Brain microvascular endothelial cell (primary cell): Measurements from ENCODE around the gene DMXL1.

Experiments
- DNase-seq: peaks from one replicate; pipeline ENCODE4 v3.0.0-alpha.2; 2020
- H3K27ac ChIP-seq: fragments of 250-450 bp; sonication (Bioruptor Pico); 2 replicates; pipeline ENCODE4 v1.5.1; 2020; ENCODE audit warnings: mild to moderate bottlenecking, moderate library complexity
- H3K27me3 ChIP-seq: fragments of 250-450 bp; sonication (Bioruptor Pico); replicated peaks from 2 replicates; pipeline ENCODE4 v1.5.1; 2020; ENCODE audit warnings: mild to moderate bottlenecking
- H3K36me3 ChIP-seq: fragments of 250-450 bp; sonication (Bioruptor Pico); replicated peaks from 2 replicates; pipeline ENCODE4 v1.5.1; 2020; ENCODE audit warnings: mild to moderate bottlenecking
- H3K4me3 ChIP-seq: 2 replicates; pipeline ENCODE4 v1.5.1; 2011; ENCODE audit warnings: low read depth, mild to moderate bottlenecking, control low read depth, low read length, moderate library complexity
- CTCF ChIP-seq: IDR thresholded peaks from 2 replicates; pipeline ENCODE4 v1.5.1; 2011; ENCODE audit warnings: low read depth, mild to moderate bottlenecking, moderate library complexity, low read length, control low read depth, inconsistent platforms; ENCODE audit errors: missing control alignments
- in situ Hi-C: cut with HindIII; loops from 2 replicates; pipeline ENCODE4 v1.10.0; 2017; ENCODE audit warnings: low sequenced_read_pairs, low pct_ligation_motif_present

The DMXL1 gene

GRCh38 chr5:119279093-119279492 lies 208.2 kb downstream of the DMXL1 start:
- no peak overlapping the region for H3K4me3 ChIP-seq
- no peak overlapping the region for H3K27ac ChIP-seq

GRCh38 chr5:119280380-119280779 lies 209.5 kb downstream of the DMXL1 start:
- H3K4me3 ChIP-seq: no peak overlapping the region
- no peak for DNase-seq
- H3K27ac ChIP-seq: no peak overlapping the region
- in situ Hi-C loops: no loop called here
- no peaks in the 10 kb centered on the region for H3K27me3 ChIP-seq
- no peak for TF ChIP-seq CTCF
- no peaks in the 10 kb centered on the region for H3K36me3 ChIP-seq

More at GRCh38 chr5:119279093-119279492, 208.2 kb downstream of the DMXL1 start:
- DNase-seq: no peak
- TF ChIP-seq CTCF: no peak
- H3K36me3 ChIP-seq: no peaks in the 10 kb centered on the region
- no peaks in the 10 kb centered on the region for H3K27me3 ChIP-seq
- in situ Hi-C loops: no loop called here

- in situ Hi-C loops: no loop called here
- no peak overlapping the region for H3K27ac ChIP-seq
Observed at GRCh38 chr5:119282628-119283027, 211.7 kb downstream of the DMXL1 start.

GRCh38 chr5:119284031-119284430 lies 213.1 kb downstream of the DMXL1 start:
- in situ Hi-C loops: no loop called here
- no peak for TF ChIP-seq CTCF

More at GRCh38 chr5:119282628-119283027, 211.7 kb downstream of the DMXL1 start:
- no peak for TF ChIP-seq CTCF
- DNase-seq: no peak
- no peak overlapping the region for H3K4me3 ChIP-seq
- H3K27me3 ChIP-seq: no peaks in the 10 kb centered on the region
- H3K36me3 ChIP-seq: no peaks in the 10 kb centered on the region

GRCh38 chr5:119285070-119285916 lies 214.4 kb downstream of the DMXL1 start:
- H3K27ac ChIP-seq: no peak overlapping the region

More at GRCh38 chr5:119284031-119284430, 213.1 kb downstream of the DMXL1 start:
- no peaks in the 10 kb centered on the region for H3K36me3 ChIP-seq
- DNase-seq: no peak
- no peaks in the 10 kb centered on the region for H3K27me3 ChIP-seq
- H3K27ac ChIP-seq: no peak overlapping the region
- no peak overlapping the region for H3K4me3 ChIP-seq

More at GRCh38 chr5:119285070-119285916, 214.4 kb downstream of the DMXL1 start:
- no peak for DNase-seq
- Histone ChIP-seq H3K36me3 (no peaks in the 10 kb centered on the region), H3K4me3 (no peak overlapping the region), H3K27me3 (no peaks in the 10 kb centered on the region)
- no peak for TF ChIP-seq CTCF
- in situ Hi-C loops: no loop called here
